ENCODE data around the gene KIF26A. TPM values are rescaled to one million over a fixed set of nuclear protein-coding genes. Genes with fewer than 3 reads are reported as not detected.

Gene KIF26A
- total and polyA plus RNA-seq, 2 donors (not counting 1 experiment from before 2014, with no cell fraction given): 0.15 TPM; not detected in 1

- Mint-ChIP-seq H3K9me3 (ENCODE audit: insufficient read depth) (no peaks in the 10 kb centered on the region), H3K4me1 (no peaks in the 10 kb centered on the region), H3K27ac (no peak overlapping the region), H3K4me3 (no peak overlapping the region), H3K27me3 (peaks cover 15% of the 10 kb centered on the region)
- H3K27ac ChIP-seq (ENCODE audit: low read length in 2 of 2): no peak overlapping the region
- no peaks in the 10 kb centered on the region for H3K79me2 ChIP-seq (ENCODE audit: control insufficient read depth, insufficient read depth, low read length)
- H3K9ac ChIP-seq (ENCODE audit: low read length): no peak overlapping the region
- TF ChIP-seq CTCF (IDR thresholded peaks at IDR 0.05) (no peak), EZH2 (IDR thresholded peaks at IDR 0.05; ENCODE audit: borderline replicate concordance, insufficient read depth, low read depth, low read length, poor library complexity, severe bottlenecking) (no peak)
- peaks cover 0 to 3% (median 0%) of the 10 kb centered on the region in 3 donors for H3K9me3 ChIP-seq (ENCODE audit: control extremely low read depth in 1 of 3, control insufficient read depth in 2 of 3, insufficient read depth in 1 of 3, low read length in 2 of 3)
- DNase-seq (no peak), ATAC-seq (ENCODE audit: low read depth) (no peak)
- intact Hi-C loops (cut with micrococcal nuclease): no loop called here
- H2AFZ ChIP-seq (ENCODE audit: insufficient read depth, low read depth, low read length, poor library complexity, severe bottlenecking): no peak overlapping the region
- ChIA-PET POLR2A (no interaction called here), CTCF (no interaction called here)
- no peak overlapping the region for H3K4me2 ChIP-seq (replicated peaks; ENCODE audit: low read depth, low read length, poor library complexity, severe bottlenecking)
- H3K4me3 ChIP-seq (ENCODE audit: control extremely low read depth in 1 of 5, extremely low read depth in 1 of 5, insufficient read depth in 1 of 5, low read depth in 2 of 5, low read length in 4 of 5): no peak overlapping the region
- H3K4me1 ChIP-seq (ENCODE audit: control insufficient read depth in 2 of 2, insufficient read depth in 2 of 2, low read length in 2 of 2): peaks cover 2 to 10% of the 10 kb centered on the region in 2 donors
- H4K20me1 ChIP-seq (ENCODE audit: control insufficient read depth, insufficient read depth, low read length, poor library complexity, severe bottlenecking): no peaks in the 10 kb centered on the region
- peaks cover 0 to 20% (median 4%) of the 10 kb centered on the region in 4 experiments for H3K27me3 ChIP-seq (replicated peaks in 1 of 4; ENCODE audit: control extremely low read depth in 1 of 4, control insufficient read depth in 3 of 4, insufficient read depth in 4 of 4, low read length in 3 of 4)
- H3K36me3 ChIP-seq (replicated peaks in 1 of 2; ENCODE audit: control extremely low read depth in 1 of 2, control insufficient read depth in 1 of 2, extremely low read depth in 1 of 2, insufficient read depth in 2 of 2, low read length in 1 of 2): no peaks in the 10 kb centered on the region
- 88% methylated on average over 16 of the region's 16 CpGs for WGBS (ENCODE audit: insufficient coverage)
Observed at GRCh38 chr14:104142946-104143470, 4.6 kb downstream of the KIF26A start.

- intact Hi-C loops (cut with micrococcal nuclease): no loop called here
- H3K4me3 ChIP-seq (ENCODE audit: control extremely low read depth in 1 of 5, extremely low read depth in 1 of 5, insufficient read depth in 1 of 5, low read depth in 2 of 5, low read length in 4 of 5): no peak overlapping the region
- no peaks in the 10 kb centered on the region for H3K4me1 Mint-ChIP-seq
- H3K4me2 ChIP-seq (replicated peaks; ENCODE audit: low read depth, low read length, poor library complexity, severe bottlenecking): no peak overlapping the region
- no peaks in the 10 kb centered on the region for H3K79me2 ChIP-seq (ENCODE audit: control insufficient read depth, insufficient read depth, low read length)
- peaks cover 0 to 18% (median 3%) of the 10 kb centered on the region in 4 experiments for H3K27me3 ChIP-seq (replicated peaks in 1 of 4; ENCODE audit: control extremely low read depth in 1 of 4, control insufficient read depth in 3 of 4, insufficient read depth in 4 of 4, low read length in 3 of 4)
- no peaks in the 10 kb centered on the region for H3K36me3 ChIP-seq (replicated peaks in 1 of 2; ENCODE audit: control extremely low read depth in 1 of 2, control insufficient read depth in 1 of 2, extremely low read depth in 1 of 2, insufficient read depth in 2 of 2, low read length in 1 of 2)
- peaks cover 0 to 6% of the 10 kb centered on the region in 2 donors for H3K4me1 ChIP-seq (ENCODE audit: control insufficient read depth in 2 of 2, insufficient read depth in 2 of 2, low read length in 2 of 2)
- no peak overlapping the region for H3K27ac Mint-ChIP-seq
- ChIA-PET POLR2A (no interaction called here), CTCF (interaction anchor here (0.9 kb wide), 1 partner anchor 496 kb away, joined by 3 read pairs; no protein-coding TSS in a partner anchor)
- H3K27me3 Mint-ChIP-seq: peaks cover 15% of the 10 kb centered on the region
- TF ChIP-seq EZH2 (IDR thresholded peaks at IDR 0.05; ENCODE audit: borderline replicate concordance, insufficient read depth, low read depth, low read length, poor library complexity, severe bottlenecking) (no peak), CTCF (IDR thresholded peaks at IDR 0.05) (no peak)
- H4K20me1 ChIP-seq (ENCODE audit: control insufficient read depth, insufficient read depth, low read length, poor library complexity, severe bottlenecking): no peaks in the 10 kb centered on the region
- H3K9ac ChIP-seq (ENCODE audit: low read length): no peak overlapping the region
- WGBS (ENCODE audit: insufficient coverage): 85% methylated on average over 22 of the region's 26 CpGs
- H3K27ac ChIP-seq (ENCODE audit: low read length in 2 of 2): no peak overlapping the region
- no peak overlapping the region for H3K4me3 Mint-ChIP-seq
- H3K9me3 ChIP-seq (ENCODE audit: control extremely low read depth in 1 of 3, control insufficient read depth in 2 of 3, insufficient read depth in 1 of 3, low read length in 2 of 3): peaks cover 0 to 3% (median 0%) of the 10 kb centered on the region in 3 donors
- no peaks in the 10 kb centered on the region for H3K9me3 Mint-ChIP-seq (ENCODE audit: insufficient read depth)
- DNase-seq (no peak), ATAC-seq (ENCODE audit: low read depth) (no peak)
- H2AFZ ChIP-seq (ENCODE audit: insufficient read depth, low read depth, low read length, poor library complexity, severe bottlenecking): no peak overlapping the region
Observed at GRCh38 chr14:104143521-104144452, 5.4 kb downstream of the KIF26A start.
